Right hindlimb (tissue), 1 donor: ENCODE results near the gene PTGER1.
A peak's percentile ranks its signal among the peaks of the same experiment; 100 is the strongest.

ENCODE experiments used
- DNase-seq: peaks from one replicate; pipeline ENCODE4 v3.0.0-alpha.2; 2018

PTGER1 gene

DNA sequence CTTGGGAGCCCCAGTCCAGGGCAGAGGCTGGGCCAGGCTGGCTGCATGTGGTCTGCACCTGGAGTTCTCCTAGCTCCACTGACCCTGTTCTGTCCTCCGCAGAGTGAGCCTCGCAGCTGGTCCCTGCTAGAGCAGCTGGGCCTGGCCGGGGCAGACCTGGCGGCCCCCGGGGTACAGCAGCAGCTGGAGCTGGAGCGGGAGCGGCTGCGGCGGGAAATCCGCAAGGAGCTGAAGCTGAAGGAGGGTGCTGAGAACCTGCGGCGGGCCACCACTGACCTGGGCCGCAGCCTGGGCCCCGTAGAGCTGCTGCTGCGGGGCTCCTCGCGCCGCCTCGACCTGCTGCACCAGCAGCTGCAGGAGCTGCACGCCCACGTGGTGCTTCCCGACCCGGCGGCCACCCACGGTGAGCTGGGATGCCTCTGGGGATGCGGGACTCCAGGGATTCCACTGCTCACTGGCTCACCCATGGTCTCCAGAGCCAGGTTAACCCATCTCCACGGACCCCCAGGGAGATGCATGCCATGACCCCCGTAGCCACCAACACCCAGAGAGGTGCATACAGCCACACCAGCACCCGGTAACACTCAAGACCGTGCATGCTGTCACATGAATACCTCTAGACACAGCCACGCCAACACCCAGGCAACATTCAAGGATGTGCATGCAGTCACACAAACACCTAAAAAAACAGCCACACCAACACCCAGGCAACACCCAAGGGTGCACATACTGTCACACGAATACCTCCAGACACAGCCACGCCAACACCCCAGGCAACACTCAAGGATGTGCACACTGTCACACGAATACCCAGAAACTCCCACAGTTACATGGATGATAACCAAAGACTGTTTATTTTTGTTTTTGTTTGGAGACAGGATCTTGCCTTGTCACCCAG lies 33.9 kb downstream of the PTGER1 start:
- peak; percentile 71 for DNase-seq

DNA sequence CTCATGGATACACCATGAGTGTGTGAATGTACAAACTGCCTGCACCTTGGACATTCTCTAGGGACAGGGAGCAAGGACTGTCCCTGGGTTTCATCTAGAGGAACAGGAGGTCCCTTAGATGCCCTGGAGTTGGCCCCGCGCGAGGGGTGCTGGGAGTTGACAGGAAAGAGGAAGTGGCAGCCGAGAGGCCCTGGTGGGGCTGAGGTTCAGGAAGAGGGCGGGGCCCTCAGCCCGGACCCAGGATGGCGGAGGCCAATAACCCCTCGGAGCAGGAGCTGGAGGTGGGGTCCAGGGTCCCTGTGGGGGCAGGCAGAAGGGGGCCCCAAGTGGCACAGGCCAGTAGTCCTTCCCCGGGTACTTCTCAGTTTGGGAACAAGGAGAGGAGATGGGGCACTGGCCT lies 35.1 kb downstream of the PTGER1 start:
- DNase-seq: peak; percentile 41

DNA sequence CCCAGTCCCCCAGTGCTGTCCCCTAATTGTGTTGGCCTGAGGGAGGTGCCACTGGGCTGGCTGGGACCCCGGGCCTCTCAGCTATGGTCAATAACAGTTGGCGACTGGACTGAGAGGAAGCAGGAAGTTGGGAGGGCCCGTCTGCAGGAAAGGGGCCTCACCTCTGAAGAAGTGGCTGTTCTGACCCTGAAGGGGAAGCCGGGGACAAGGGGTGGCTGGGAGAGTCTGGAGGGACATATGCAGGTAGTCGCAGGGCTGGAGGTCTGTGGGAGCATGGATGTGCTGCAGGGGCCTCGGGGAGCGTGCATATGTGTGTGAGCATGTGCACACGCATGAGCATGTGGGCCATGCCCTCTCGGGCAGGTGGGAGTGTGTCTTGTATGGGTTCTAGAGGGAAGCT lies 36.1 kb downstream of the PTGER1 start:
- DNase-seq: no peak

DNA sequence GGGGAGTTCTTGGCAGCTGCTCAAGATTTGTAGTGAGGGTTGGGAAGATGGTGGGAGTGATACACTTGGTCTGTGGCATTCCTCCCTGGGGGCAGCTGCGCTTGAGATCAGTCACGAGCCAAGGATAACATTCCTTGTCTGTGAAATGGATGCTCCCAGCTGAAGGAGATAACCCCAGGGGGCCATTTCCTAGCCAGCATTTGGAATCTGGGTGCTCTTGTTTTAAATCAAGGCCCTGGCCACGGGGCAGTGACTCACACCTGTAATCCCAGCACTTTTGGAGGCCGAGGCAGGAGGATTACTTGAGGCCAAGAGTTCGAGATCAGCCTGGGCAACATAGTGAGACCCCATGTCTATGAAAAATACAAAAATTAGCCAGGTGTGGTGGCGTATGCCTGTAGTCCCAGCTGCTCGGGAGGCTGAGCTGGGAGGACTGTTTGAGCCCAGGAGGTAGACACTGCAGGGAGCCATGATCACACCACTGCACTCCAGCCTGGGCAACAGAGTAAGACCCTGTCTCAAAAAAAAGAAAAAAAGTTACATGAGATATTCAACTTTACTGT lies 37.5 kb downstream of the PTGER1 start:
- DNase-seq: no peak

DNA sequence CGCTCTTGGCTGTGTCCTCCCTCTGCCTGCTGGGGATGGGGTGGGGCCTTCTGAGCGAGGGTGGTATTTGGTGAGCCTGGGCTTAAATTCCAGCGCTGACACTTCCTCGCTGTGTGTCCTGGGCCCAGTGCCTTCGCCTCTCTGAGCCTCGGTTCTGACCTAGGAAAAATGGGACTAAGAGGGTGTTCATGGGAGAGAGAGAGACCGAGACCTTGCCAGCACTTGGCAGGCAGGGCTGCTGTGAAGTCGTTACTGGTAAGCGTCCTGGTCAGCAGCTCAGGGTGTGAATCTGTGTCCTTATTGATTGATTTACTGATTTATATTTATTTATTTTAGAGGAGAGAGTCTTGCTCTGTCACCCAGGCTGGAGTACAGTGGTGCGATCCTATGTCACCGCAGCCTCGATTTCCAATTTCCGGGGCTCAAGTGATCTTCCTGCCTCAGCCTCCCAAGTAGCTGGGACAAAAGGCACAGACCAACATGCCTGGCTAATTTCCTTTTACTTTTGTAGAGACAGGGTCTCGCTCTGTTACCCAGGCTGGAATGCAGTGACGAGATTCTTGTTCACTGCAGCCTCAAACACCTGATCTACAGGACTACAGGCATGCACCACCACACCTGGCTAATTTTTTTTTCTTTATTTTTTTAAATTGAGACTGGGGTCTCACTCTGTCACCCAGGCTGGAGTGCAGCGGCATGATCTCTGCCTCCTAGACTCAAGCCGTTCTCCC lies 39.7 kb downstream of the PTGER1 start:
- no peak for DNase-seq

DNA sequence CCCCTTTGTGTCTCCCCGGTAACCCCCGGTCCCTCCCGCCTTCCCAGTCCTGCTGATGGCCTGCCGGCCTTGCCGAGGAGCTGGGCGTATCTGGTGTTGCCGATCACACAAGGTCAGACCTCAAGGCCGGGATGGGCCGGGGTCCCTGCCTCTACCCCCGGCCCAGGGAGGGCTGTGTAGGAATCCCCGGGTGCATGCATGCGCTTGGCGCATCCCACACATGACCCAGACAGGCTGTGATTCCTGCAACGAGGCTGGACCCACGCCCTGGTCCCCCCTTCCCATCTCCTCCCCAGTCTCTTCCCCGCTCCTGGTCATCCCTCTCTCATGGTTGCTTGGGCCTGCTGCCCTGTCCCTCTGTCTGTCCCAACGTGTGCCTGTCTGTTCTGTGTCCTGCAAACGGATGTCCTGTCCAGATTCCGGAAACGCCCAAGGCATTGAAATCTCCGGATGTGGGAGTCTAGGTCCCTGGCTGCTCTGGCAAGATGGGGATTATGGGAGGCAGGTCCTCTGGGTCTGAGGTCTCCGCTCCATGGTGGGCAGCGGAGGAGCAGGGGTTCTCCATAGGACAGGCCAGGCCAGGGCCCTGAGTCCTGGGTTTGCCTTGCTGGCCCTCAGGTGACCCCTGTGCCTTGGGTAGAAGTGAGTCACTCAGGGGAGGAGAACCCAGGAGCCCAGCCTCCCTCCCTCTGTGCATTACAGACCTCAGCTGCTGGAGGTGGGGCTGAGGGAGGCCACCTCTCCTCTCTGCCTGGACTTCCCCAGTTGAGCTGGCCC lies 40.4 kb downstream of the PTGER1 start:
- DNase-seq: no peak

DNA sequence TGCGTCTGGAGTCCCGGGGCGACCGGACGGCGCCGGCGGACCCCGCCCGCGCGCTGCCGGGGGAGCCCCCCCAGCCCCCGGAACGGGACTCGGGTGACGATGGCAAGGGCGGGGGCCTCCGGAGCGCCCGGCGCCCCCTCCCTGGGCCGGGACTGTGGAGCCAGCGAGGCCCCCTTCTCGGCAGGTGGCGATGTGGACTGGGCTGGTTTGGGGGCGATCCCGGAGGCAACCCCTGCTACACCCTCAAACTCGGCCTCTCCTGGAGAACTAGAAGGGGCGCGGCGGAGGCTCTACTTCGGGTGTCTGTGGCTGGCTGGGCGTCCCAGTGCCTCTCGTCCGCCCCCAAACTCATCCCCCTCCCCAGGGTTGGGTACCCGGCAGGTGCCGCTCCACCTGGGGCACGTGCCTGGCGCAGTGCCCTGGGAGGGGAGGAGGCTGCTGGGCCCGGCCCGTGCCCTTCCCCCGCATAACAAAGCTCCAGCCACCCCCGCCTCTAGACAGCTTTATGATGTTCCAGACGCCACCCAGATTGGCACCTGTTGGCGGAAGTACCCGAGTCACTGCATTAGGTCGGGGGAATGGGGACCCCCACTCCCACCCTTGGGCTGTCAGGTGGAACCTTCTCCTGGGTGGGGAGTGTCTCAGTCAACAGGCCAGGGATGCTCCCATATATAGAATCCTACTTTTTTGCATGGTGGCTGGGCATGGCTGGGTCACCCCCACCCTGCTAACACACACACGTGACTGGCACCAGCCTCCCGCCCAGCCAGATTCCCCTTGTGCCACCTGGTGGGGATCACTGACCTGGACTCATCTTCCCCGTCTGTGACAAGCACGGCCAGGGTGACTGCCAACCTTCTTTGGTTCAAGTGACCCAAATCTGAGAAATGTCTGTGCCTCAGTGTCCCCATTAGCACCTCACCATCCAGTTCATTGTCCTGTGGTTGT lies 41.3 kb downstream of the PTGER1 start:
- no peak for DNase-seq

DNA sequence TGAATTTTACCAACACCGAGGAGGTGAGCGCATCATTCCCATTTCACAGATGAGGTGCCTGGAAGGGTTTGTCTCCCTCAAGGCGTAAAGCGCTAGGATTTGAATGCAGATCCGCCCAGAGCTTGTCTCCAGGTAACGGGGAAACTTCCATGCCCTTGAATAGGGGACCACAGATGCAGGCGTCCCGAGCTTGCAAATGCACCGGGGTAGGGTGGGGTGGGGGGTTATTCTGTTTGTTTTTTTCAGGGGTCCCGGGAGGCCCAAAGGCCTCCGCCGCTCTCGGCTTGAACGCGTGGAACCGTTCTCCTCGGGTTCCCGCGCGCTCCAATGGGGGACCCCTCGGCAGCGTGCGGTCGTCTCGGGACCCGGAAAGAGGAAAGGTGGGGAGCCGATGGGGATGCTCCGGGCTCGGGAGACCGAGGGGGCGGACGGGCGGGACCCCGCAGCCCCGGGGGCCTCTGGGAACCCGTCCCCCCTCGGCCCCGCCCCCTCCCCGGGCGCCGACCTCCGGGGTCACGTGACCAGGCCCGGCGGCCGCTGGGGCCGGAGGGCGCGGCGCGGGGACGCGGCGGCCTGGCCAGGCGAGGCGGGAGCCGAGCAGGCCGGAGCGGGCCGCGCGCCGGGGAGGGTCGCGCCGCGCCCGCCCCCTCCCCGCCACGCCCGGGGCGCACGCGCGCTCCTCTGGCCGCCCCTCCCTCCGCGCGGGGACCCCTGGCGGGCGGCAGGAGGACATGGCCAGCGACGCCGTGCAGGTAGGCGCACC lies 42.2 kb downstream of the PTGER1 start, which contains the start of gene PKN1:
TSS of gene PKN1 (plus strand) at position 516 of the 763 bp plus-strand sequence. CDS start at position 732, 216 bp downstream.
- DNase-seq: peak; percentile 75

DNA sequence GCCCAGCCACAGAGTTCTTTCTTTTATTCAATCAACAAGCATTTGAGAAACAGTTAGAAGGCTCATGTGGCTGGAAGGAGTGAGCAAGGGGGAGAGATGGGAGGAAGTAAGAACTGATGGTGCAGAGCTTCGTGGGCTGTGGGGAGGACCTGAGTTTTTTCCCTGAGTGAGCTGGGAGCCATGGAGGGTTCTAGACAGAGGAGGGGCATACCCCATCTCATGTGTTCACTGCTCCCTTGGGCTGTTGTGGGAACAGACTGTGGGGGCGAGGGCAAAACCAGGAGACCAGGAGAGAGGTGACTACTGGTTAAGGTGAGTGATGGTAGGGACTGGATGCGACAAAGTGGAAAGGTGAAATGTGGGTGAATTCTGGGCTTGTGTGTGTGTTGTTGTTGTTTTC lies 44.4 kb downstream of the PTGER1 start:
- no peak for DNase-seq

DNA sequence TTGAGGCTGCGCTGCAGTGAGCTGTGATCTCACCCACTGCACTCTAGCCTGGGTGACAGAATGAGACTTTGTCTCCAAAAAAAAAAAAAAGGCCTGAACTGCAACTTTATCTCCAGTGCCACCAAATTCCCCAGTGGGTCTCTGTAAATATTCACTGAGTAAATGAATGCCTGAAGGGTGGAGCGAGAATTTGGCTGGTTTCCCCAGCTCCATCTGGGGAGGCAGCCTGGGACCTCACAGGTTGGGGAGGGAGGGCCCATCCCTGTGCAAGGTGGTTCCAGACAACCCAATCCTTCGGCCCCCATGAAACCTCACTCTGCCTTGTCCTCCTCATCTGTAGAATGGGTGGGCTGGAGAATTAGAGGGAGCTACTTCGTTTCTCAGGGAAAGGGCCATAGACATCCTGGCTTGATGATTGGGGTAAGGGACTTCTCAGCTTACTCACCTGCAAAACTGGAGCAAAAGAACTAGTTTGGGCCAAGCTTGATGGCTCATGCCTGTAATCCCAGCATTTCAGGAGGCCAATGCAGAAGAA lies 46.2 kb downstream of the PTGER1 start:
- DNase-seq: no peak

DNA sequence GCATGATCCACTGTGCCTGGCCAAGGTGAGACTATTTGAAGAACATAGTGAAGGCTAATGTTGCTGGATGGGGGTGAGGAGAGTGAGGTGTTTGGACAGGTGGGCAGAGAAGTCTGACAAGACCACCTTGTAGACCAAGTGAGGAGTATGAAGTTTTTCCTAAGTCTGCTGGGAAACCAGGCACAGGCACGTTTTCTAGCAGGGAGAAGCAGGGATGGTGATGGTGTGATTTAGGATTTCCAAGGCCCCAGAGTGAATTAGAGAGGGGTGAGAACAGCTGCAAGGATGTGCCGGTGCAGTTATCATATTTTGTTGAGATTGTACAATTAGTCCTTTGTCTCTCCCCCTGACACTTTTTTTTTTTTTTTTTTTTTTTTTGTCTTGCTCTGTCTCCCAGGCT lies 47.7 kb downstream of the PTGER1 start:
- no peak for DNase-seq

DNA sequence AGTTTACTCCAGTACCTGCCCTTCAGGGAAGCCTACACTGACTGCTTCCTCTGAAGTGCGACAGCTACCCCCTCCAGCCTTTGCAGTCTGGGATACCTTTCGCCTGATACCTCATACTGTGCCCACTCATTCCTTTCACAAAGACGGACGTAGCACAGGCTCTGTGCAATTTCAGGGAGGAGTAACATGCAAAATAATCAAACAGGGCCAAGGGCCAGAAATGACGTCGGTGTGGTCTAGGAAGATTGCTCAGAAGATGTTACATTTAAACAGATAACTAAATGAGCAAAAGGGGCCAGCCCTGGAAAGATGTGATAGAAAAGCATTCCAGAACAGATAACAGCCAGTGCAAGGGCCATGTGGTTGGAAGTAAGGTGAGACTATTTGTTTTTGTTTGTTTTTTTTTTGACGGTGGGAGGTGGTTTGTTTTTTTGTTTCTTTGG lies 49.4 kb downstream of the PTGER1 start:
- no peak for DNase-seq
